Measurements from ENCODE around the gene ROBO2. TPM values are rescaled to one million over a fixed set of nuclear protein-coding genes. Genes with fewer than 3 reads are reported as not detected.
A peak's percentile ranks its signal among the peaks of the same experiment; 100 is the strongest.

The ROBO2 gene
- total and polyA plus RNA-seq, 5 experiments from 2014 or later, result not detected

- Mint-ChIP-seq H3K36me3 (no peaks in the 10 kb centered on the region), H3K27ac (no peak overlapping the region), H3K9me3 (peaks cover 0 to 14% (median 2%) of the 10 kb centered on the region in 9 donors), H3K4me3 (no peak overlapping the region), H3K27me3 (no peaks in the 10 kb centered on the region), H3K4me1 (no peaks in the 10 kb centered on the region)
- ATAC-seq, result no peak
- DNase-seq, result no peak
- POLR2A ChIA-PET, result no interaction called here
These were observed 108.1 kb downstream of the ROBO2 start for GRCh38 chr3:77147836-77148578.

- Mint-ChIP-seq H3K27ac (no peak overlapping the region), H3K9me3 (peaks cover 0 to 8% (median 2%) of the 10 kb centered on the region in 9 donors), H3K4me1 (no peaks in the 10 kb centered on the region), H3K4me3 (no peak overlapping the region), H3K36me3 (no peaks in the 10 kb centered on the region), H3K27me3 (no peaks in the 10 kb centered on the region)
- ATAC-seq (no peak), DNase-seq (no peak)
- POLR2A ChIA-PET, result no interaction called here
These were observed 109.5 kb downstream of the ROBO2 start for GRCh38 chr3:77149382-77149781.

- Mint-ChIP-seq H3K9me3 (peaks cover 0 to 8% (median 0%) of the 10 kb centered on the region in 9 donors), H3K4me3 (no peak overlapping the region), H3K27me3 (no peaks in the 10 kb centered on the region), H3K27ac (no peak overlapping the region), H3K36me3 (no peaks in the 10 kb centered on the region), H3K4me1 (no peaks in the 10 kb centered on the region)
- ATAC-seq (no peak), DNase-seq (no peak)
- POLR2A ChIA-PET, result no interaction called here
These were observed 110.1 kb downstream of the ROBO2 start for GRCh38 chr3:77150028-77150427.

- POLR2A ChIA-PET, result no interaction called here
- Mint-ChIP-seq H3K27me3 (no peaks in the 10 kb centered on the region), H3K36me3 (no peaks in the 10 kb centered on the region), H3K27ac (no peak overlapping the region), H3K4me3 (no peak overlapping the region), H3K9me3 (peaks cover 0 to 9% (median 1%) of the 10 kb centered on the region in 9 donors), H3K4me1 (no peaks in the 10 kb centered on the region)
- no peak for DNase-seq
- ATAC-seq, result no peak
These were observed 110.9 kb downstream of the ROBO2 start for GRCh38 chr3:77150759-77151158.

- Mint-ChIP-seq H3K27ac (no peak overlapping the region), H3K9me3 (peaks cover 0 to 13% (median 4%) of the 10 kb centered on the region in 9 donors), H3K4me1 (no peaks in the 10 kb centered on the region), H3K27me3 (no peaks in the 10 kb centered on the region), H3K4me3 (no peak overlapping the region), H3K36me3 (no peaks in the 10 kb centered on the region)
- DNase-seq (no peak), ATAC-seq (no peak)
- POLR2A ChIA-PET, result no interaction called here
These were observed 119.1 kb downstream of the ROBO2 start for GRCh38 chr3:77158730-77159581.

- DNase-seq, result no peak
- H3K9me3 Mint-ChIP-seq, result peaks cover 0 to 13% (median 3%) of the 10 kb centered on the region in 9 donors
- H3K27ac Mint-ChIP-seq, result no peak overlapping the region
- H3K27me3 Mint-ChIP-seq, result no peaks in the 10 kb centered on the region
- no peak overlapping the region for H3K4me3 Mint-ChIP-seq
- no peaks in the 10 kb centered on the region for H3K36me3 Mint-ChIP-seq
- H3K4me1 Mint-ChIP-seq, result no peaks in the 10 kb centered on the region
- ATAC-seq, result no peak
- POLR2A ChIA-PET, result no interaction called here
These were observed 121.1 kb downstream of the ROBO2 start for GRCh38 chr3:77160931-77161497.

- Mint-ChIP-seq H3K27ac (no peak overlapping the region), H3K4me3 (no peak overlapping the region), H3K27me3 (no peaks in the 10 kb centered on the region), H3K4me1 (no peaks in the 10 kb centered on the region), H3K9me3 (peaks cover 0 to 16% (median 3%) of the 10 kb centered on the region in 9 donors), H3K36me3 (no peaks in the 10 kb centered on the region)
- ATAC-seq (no peak), DNase-seq (peak in 1 of 10 donors; percentile 35)
- POLR2A ChIA-PET, result no interaction called here
These were observed 129.9 kb downstream of the ROBO2 start for GRCh38 chr3:77169823-77170222.

GRCh38 chr3:77171026-77171425 is 131.1 kb downstream of the ROBO2 start:
- Mint-ChIP-seq H3K4me3 (no peak overlapping the region), H3K4me1 (no peaks in the 10 kb centered on the region), H3K27me3 (no peaks in the 10 kb centered on the region), H3K27ac (no peak overlapping the region), H3K36me3 (no peaks in the 10 kb centered on the region), H3K9me3 (peaks cover 0 to 26% (median 7%) of the 10 kb centered on the region in 9 donors)
- no peak for DNase-seq
- POLR2A ChIA-PET, result no interaction called here
- ATAC-seq, result no peak

GRCh38 chr3:77179762-77180161 is 139.9 kb downstream of the ROBO2 start:
- H3K9me3 Mint-ChIP-seq, result peaks cover 0 to 21% (median 5%) of the 10 kb centered on the region in 9 donors
- H3K36me3 Mint-ChIP-seq, result no peaks in the 10 kb centered on the region
- no peaks in the 10 kb centered on the region for H3K4me1 Mint-ChIP-seq
- H3K4me3 Mint-ChIP-seq, result no peak overlapping the region
- no peaks in the 10 kb centered on the region for H3K27me3 Mint-ChIP-seq
- POLR2A ChIA-PET, result no interaction called here
- no peak overlapping the region for H3K27ac Mint-ChIP-seq
- no peak for DNase-seq
- ATAC-seq, result no peak

GRCh38 chr3:77182341-77182740 is 142.4 kb downstream of the ROBO2 start:
- H3K27ac Mint-ChIP-seq, result no peak overlapping the region
- no peaks in the 10 kb centered on the region for H3K4me1 Mint-ChIP-seq
- POLR2A ChIA-PET, result no interaction called here
- no peak overlapping the region for H3K4me3 Mint-ChIP-seq
- H3K36me3 Mint-ChIP-seq, result no peaks in the 10 kb centered on the region
- ATAC-seq (no peak), DNase-seq (no peak)
- peaks cover 0 to 16% (median 8%) of the 10 kb centered on the region in 9 donors for H3K9me3 Mint-ChIP-seq
- H3K27me3 Mint-ChIP-seq, result no peaks in the 10 kb centered on the region

- ATAC-seq, result no peak
- Mint-ChIP-seq H3K27ac (no peak overlapping the region), H3K27me3 (no peaks in the 10 kb centered on the region), H3K9me3 (peaks cover 0 to 16% (median 3%) of the 10 kb centered on the region in 9 donors), H3K4me3 (no peak overlapping the region), H3K4me1 (no peaks in the 10 kb centered on the region), H3K36me3 (no peaks in the 10 kb centered on the region)
- no peak for DNase-seq
- POLR2A ChIA-PET, result no interaction called here
These were observed 146.4 kb downstream of the ROBO2 start for GRCh38 chr3:77186319-77186718.

- no peak for ATAC-seq
- Mint-ChIP-seq H3K27me3 (no peaks in the 10 kb centered on the region), H3K27ac (no peak overlapping the region), H3K4me1 (no peaks in the 10 kb centered on the region), H3K9me3 (peaks cover 0 to 16% (median 3%) of the 10 kb centered on the region in 9 donors), H3K36me3 (no peaks in the 10 kb centered on the region), H3K4me3 (no peak overlapping the region)
- no peak for DNase-seq
- POLR2A ChIA-PET, result no interaction called here
These were observed 146.8 kb downstream of the ROBO2 start for GRCh38 chr3:77186728-77187127.

- no peak overlapping the region for H3K4me3 Mint-ChIP-seq
- H3K9me3 Mint-ChIP-seq, result peaks cover 0 to 16% (median 5%) of the 10 kb centered on the region in 9 donors
- H3K36me3 Mint-ChIP-seq, result no peaks in the 10 kb centered on the region
- ATAC-seq, result no peak
- no peaks in the 10 kb centered on the region for H3K27me3 Mint-ChIP-seq
- no peaks in the 10 kb centered on the region for H3K4me1 Mint-ChIP-seq
- H3K27ac Mint-ChIP-seq, result no peak overlapping the region
- POLR2A ChIA-PET, result no interaction called here
- no peak for DNase-seq
These were observed 148.3 kb downstream of the ROBO2 start for GRCh38 chr3:77188210-77188609.

All from naive thymus-derived CD8-positive, alpha-beta T cell (primary cell).